NB4 (cell line): Measurements from ENCODE around the gene CFAP99.

Experiments
- DNase-seq: peaks from one replicate; pipeline ENCODE4 v3.0.0; 2010; ENCODE audit warnings: low read depth
- H3K4me3 ChIP-seq: one replicate; pipeline ENCODE4 v1.5.1; 2011; ENCODE audit warnings: mild to moderate bottlenecking, low read depth, low read length, moderate library complexity
- MYC ChIP-seq: IDR thresholded peaks from 2 replicates; pipeline ENCODE4 v1.6.1; 2011; ENCODE audit warnings: low read depth, low read length
- POLR2A ChIP-seq: IDR thresholded peaks from 2 replicates; pipeline ENCODE4 v1.6.1; 2011; ENCODE audit warnings: mild to moderate bottlenecking; ENCODE audit not compliant: insufficient read length; ENCODE audit errors: extremely low read depth
- TF ChIP-seq, protein P1 (sequence below): IDR thresholded peaks from 2 replicates; pipeline ENCODE4 v1.6.1; 2011; ENCODE audit warnings: low read depth, low read length
- TF ChIP-seq, protein P2 (sequence below): IDR thresholded peaks from one replicate; pipeline ENCODE4 v1.5.1; 2012; ENCODE audit warnings: low read depth, low read length

CFAP99 gene

DNA sequence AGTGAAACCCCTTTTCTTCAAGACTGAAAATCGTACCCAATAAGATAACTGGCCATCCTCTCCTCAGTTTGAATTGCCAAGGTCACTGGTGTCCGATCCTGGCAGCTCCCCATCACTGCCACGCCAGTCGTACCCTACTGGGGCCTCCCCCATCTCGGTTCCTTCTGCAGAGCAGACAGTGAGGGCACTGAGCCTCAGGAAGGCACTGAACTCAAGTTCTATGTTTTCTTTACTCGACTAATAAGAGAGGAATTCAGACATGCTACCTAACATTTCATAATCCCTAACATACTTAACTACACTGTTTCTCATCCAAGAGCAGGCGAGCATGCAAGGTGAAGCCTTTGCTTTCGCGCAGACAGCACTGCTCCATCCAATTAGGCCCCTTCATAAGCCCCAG is 23.7 kb upstream of the CFAP99 start:
- TF ChIP-seq MYC, result no peak
- DNase-seq, result no peak
- H3K4me3 ChIP-seq, result no peak overlapping the region

DNA sequence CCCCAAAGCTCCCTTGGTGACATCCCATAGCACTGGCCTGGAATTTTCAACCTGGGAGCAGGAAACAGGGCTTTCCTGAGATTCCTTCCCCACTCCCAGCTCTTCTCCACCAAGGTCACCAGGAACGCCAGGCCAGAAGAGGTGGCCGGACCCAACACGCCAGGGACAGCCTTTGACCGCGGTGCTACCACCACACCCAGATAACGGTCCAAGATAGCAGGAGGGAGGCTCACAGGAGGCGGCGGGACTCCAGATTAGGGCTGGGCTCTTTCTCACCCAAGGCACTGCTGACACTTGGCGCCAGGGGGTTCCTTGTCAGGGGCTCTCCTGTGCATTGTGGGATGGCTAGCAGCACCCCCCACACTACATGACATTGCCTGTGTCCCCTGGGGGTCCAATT is 23.2 kb upstream of the CFAP99 start:
- H3K4me3 ChIP-seq, result no peak overlapping the region
- no peak for DNase-seq
- no peak for TF ChIP-seq MYC
- TF ChIP-seq, protein P1, sequence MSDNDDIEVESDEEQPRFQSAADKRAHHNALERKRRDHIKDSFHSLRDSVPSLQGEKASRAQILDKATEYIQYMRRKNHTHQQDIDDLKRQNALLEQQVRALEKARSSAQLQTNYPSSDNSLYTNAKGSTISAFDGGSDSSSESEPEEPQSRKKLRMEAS, result no peak
- TF ChIP-seq, protein P2, sequence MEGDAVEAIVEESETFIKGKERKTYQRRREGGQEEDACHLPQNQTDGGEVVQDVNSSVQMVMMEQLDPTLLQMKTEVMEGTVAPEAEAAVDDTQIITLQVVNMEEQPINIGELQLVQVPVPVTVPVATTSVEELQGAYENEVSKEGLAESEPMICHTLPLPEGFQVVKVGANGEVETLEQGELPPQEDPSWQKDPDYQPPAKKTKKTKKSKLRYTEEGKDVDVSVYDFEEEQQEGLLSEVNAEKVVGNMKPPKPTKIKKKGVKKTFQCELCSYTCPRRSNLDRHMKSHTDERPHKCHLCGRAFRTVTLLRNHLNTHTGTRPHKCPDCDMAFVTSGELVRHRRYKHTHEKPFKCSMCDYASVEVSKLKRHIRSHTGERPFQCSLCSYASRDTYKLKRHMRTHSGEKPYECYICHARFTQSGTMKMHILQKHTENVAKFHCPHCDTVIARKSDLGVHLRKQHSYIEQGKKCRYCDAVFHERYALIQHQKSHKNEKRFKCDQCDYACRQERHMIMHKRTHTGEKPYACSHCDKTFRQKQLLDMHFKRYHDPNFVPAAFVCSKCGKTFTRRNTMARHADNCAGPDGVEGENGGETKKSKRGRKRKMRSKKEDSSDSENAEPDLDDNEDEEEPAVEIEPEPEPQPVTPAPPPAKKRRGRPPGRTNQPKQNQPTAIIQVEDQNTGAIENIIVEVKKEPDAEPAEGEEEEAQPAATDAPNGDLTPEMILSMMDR, result no peak
- TF ChIP-seq POLR2A, result no peak

DNA sequence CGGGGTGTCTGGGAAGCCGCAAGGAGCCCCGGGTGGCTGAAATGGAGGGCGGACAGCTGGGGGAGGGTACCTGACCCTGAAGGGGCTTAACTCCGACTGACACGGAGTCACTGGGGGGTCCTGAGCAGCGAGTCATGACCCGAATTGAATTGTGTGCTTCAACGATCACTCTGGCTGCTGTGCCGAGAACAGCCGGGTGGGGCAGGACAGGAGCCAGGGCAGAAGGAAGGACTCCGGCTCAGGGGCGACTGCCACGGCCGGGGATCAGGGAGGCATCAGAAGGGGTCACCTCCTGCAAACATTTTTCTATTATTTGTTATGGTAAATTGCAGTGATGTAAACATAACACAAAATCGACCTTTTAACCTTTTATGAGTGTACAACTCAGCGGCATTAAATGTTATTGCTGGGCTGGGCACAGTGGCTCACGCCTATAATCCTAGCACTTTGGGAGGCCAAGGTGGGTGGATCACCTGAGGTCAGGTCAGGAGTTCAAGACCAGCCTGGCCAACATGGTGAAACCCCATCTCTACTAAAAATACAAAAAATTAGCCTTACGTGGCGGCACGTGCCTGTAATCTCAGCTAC is 21.9 kb upstream of the CFAP99 start:
- no peak for DNase-seq
- TF ChIP-seq MYC (no peak), POLR2A (no peak)
- TF ChIP-seq, protein P1, result no peak
- TF ChIP-seq, protein P2, result no peak
- H3K4me3 ChIP-seq, result no peak overlapping the region

DNA sequence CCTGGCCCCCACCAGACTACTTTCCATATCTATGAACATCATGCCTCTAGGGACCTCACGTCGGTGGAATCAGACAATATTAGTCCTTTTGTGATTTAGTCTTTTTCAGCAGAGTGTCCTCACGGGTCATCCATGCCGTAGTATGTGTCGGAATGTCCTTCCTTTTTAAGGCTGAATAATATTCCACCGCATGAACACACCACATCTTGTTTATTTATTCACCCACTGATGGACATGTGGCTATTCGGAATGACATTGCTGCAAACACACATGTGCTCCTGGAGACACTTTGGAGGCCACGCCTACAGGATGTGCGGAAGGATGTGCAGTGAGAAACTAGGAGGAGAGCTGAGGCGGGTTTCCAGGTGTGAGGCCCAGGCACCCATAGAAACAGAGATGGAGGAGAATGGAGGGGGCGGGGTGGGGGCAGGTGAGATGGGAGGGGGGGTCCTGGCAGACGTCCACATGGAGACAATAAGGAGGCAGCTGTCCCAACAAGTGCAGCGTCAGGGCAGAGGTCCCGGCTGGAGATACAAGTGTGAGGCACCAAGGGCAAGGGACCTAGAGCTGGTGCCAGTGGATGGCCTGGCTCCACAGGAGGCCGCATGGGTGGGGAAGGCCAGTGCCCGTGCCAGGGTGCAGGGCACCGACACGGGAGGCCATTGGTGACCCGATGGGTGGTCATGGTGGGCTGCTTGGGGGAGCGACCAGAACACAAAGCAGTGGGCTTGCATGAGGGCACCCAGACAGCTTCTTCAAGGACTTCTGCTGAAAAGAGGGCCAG is 21.0 kb upstream of the CFAP99 start:
- no peak for DNase-seq
- H3K4me3 ChIP-seq, result no peak overlapping the region
- TF ChIP-seq MYC (no peak), POLR2A (no peak)
- TF ChIP-seq, protein P1, result no peak
- TF ChIP-seq, protein P2, result no peak

DNA sequence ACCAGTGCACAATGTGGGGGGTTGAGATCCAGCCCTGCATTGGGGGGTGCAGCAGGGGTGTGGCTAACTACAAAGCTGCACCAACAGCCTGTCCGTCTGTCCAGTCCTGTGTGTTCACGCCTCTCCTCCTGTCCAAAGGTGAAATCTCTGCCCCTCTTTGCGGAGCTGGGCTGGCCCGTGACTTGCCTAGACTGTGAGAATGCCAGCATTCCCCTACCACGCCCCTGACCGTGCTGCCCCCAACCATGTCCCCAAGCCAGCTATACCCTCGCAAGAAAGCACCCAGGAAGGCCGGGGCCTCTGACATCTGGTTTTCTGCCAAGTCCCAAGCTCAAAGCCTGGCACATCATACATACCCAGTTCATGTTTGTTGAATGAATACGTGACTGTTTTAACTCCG is 19.5 kb upstream of the CFAP99 start:
- no peak for DNase-seq
- H3K4me3 ChIP-seq, result no peak overlapping the region
- TF ChIP-seq POLR2A, result no peak
- TF ChIP-seq, protein P1, result no peak
- no peak for TF ChIP-seq MYC
- TF ChIP-seq, protein P2, result no peak

DNA sequence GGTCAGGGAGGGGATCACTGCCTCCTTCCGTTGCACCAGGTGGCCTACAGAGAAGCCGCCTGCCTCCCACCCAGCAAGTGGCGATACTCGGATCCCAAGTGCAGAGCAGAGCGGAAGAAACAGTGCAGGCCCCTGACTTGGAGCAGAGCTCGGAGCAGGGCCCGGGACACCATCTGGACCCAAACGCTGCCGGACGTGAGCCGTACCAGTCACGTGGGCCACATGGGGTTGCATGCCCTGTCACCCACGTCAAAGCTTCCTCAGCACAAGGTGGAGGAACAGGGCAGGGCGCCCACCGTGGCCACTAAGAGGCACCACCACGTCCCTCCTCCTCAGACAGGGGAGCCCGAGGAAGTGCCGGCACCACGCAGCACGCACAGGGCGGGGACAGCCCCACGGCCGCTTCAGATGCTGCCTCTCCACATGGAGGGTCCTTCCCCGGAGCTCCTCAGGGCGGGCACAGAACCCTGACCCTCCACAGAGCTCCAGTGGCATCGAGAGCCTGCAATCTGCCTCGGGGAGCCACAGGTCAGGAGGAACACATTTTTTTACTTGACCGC is 19.0 kb upstream of the CFAP99 start:
- TF ChIP-seq POLR2A (no peak), MYC (no peak)
- TF ChIP-seq, protein P2, result no peak
- TF ChIP-seq, protein P1, result no peak
- DNase-seq, result no peak

More for the DNA sequence above, 19.0 kb upstream of the CFAP99 start:
- H3K4me3 ChIP-seq, result no peak overlapping the region
